ENCODE results near the gene BRINP2. TPM values are rescaled to one million over a fixed set of nuclear protein-coding genes. Genes with fewer than 3 reads are reported as not detected.
"Not testable (repeated sequence)": the region's sequence is repeated elsewhere in the genome, so short reads cannot be mapped to it uniquely, and the experiment has no call there.

The BRINP2 gene
- total RNA-seq, 1 donor: not detected

GRCh38 chr1:177315261-177315660 is 144.5 kb downstream of the BRINP2 start:
- H4K20me1 ChIP-seq (ENCODE audit: insufficient read depth, low read length): no peaks in the 10 kb centered on the region
- no peak overlapping the region for H3K4me3 ChIP-seq (ENCODE audit: insufficient read depth, low read length)
- DNase-seq (ENCODE audit: insufficient read length, low spot score, missing footprints): no peak
- H3K27ac ChIP-seq (ENCODE audit: low read depth, low read length): no peak overlapping the region
- H3K4me2 ChIP-seq (ENCODE audit: insufficient read depth, low read length): no peak overlapping the region
- TF ChIP-seq CTCF (IDR thresholded peaks at IDR 0.05; ENCODE audit: extremely low read depth, low read depth, low read length): no peak
- H3K36me3 ChIP-seq (ENCODE audit: insufficient read depth, low read length): no peaks in the 10 kb centered on the region
- H3K27me3 ChIP-seq (ENCODE audit: insufficient read depth, low read length): no peaks in the 10 kb centered on the region
- no peaks in the 10 kb centered on the region for H3K4me1 ChIP-seq (ENCODE audit: insufficient read depth, low read length)
- H2AFZ ChIP-seq (ENCODE audit: low read length): no peak overlapping the region
- no peaks in the 10 kb centered on the region for H3K79me2 ChIP-seq (ENCODE audit: insufficient read depth, low read length)
- H3K9me3 ChIP-seq (ENCODE audit: low read depth, low read length): no peaks in the 10 kb centered on the region

- Histone ChIP-seq H3K4me1 (ENCODE audit: insufficient read depth, low read length) (no peaks in the 10 kb centered on the region), H4K20me1 (ENCODE audit: insufficient read depth, low read length) (no peaks in the 10 kb centered on the region), H2AFZ (ENCODE audit: low read length) (no peak overlapping the region), H3K27ac (ENCODE audit: low read depth, low read length) (no peak overlapping the region), H3K79me2 (ENCODE audit: insufficient read depth, low read length) (no peaks in the 10 kb centered on the region), H3K4me3 (ENCODE audit: insufficient read depth, low read length) (no peak overlapping the region), H3K9me3 (ENCODE audit: low read depth, low read length) (no peaks in the 10 kb centered on the region), H3K36me3 (ENCODE audit: insufficient read depth, low read length) (no peaks in the 10 kb centered on the region), H3K4me2 (ENCODE audit: insufficient read depth, low read length) (no peak overlapping the region), H3K27me3 (ENCODE audit: insufficient read depth, low read length) (no peaks in the 10 kb centered on the region)
- no peak for DNase-seq (ENCODE audit: insufficient read length, low spot score, missing footprints)
- no peak for TF ChIP-seq CTCF (IDR thresholded peaks at IDR 0.05; ENCODE audit: extremely low read depth, low read depth, low read length)
These were observed 145.0 kb downstream of the BRINP2 start for GRCh38 chr1:177315761-177316160.

GRCh38 chr1:177321434-177321833 is 150.7 kb downstream of the BRINP2 start:
- H4K20me1 ChIP-seq (ENCODE audit: insufficient read depth, low read length); H3K36me3 ChIP-seq (ENCODE audit: insufficient read depth, low read length); H3K4me2 ChIP-seq (ENCODE audit: insufficient read depth, low read length); H3K27me3 ChIP-seq (ENCODE audit: insufficient read depth, low read length); H3K4me3 ChIP-seq (ENCODE audit: insufficient read depth, low read length); H3K9me3 ChIP-seq (ENCODE audit: low read depth, low read length); H2AFZ ChIP-seq (ENCODE audit: low read length); DNase-seq (ENCODE audit: insufficient read length, low spot score, missing footprints); H3K4me1 ChIP-seq (ENCODE audit: insufficient read depth, low read length); H3K27ac ChIP-seq (ENCODE audit: low read depth, low read length); H3K79me2 ChIP-seq (ENCODE audit: insufficient read depth, low read length): not testable (repeated sequence)

- Histone ChIP-seq H3K36me3 (ENCODE audit: insufficient read depth, low read length) (no peaks in the 10 kb centered on the region), H3K79me2 (ENCODE audit: insufficient read depth, low read length) (no peaks in the 10 kb centered on the region), H2AFZ (ENCODE audit: low read length) (no peak overlapping the region), H4K20me1 (ENCODE audit: insufficient read depth, low read length) (no peaks in the 10 kb centered on the region), H3K27ac (ENCODE audit: low read depth, low read length) (no peak overlapping the region), H3K27me3 (ENCODE audit: insufficient read depth, low read length) (no peaks in the 10 kb centered on the region), H3K4me2 (ENCODE audit: insufficient read depth, low read length) (no peak overlapping the region), H3K9me3 (ENCODE audit: low read depth, low read length) (no peaks in the 10 kb centered on the region), H3K4me1 (ENCODE audit: insufficient read depth, low read length) (no peaks in the 10 kb centered on the region), H3K4me3 (ENCODE audit: insufficient read depth, low read length) (no peak overlapping the region)
- DNase-seq (ENCODE audit: insufficient read length, low spot score, missing footprints): no peak
- TF ChIP-seq CTCF (IDR thresholded peaks at IDR 0.05; ENCODE audit: extremely low read depth, low read depth, low read length): no peak
These were observed 157.5 kb downstream of the BRINP2 start for GRCh38 chr1:177328251-177328650.

All from osteoblast (primary cell).